ENCODE results near the gene PPP1R1C. TPM values are rescaled to one million over a fixed set of nuclear protein-coding genes. Genes with fewer than 3 reads are reported as not detected.

PPP1R1C gene
- polyA plus RNA-seq, 1 donor from 2014 or later, result not detected

DNA sequence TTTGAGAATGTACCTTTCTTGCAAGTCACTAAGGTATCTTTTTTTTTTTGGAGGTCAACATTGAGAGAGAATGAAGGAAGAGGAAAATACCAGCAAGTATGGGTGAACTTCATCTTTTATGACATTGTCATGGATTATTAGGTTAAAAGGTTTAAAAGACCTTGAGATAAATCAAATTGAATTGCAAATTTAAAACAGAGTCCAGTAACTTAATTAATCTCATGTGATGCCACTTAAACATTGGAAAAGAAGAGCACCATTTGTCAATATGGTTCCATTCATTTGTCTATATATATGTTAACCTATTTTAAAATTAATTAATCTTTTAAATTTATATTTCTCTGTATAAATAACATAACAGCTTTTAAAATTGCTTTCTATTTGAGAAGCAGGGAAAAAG is 83.8 kb downstream of the PPP1R1C start:
- Histone ChIP-seq H3K9me2 (ENCODE audit: insufficient read depth, low read length) (no peaks in the 10 kb centered on the region), H3K79me2 (replicated peaks; ENCODE audit: insufficient read depth, low read length) (no peaks in the 10 kb centered on the region), H3K9ac (ENCODE audit: low read length) (no peak overlapping the region), H4K20me1 (ENCODE audit: insufficient read depth) (no peaks in the 10 kb centered on the region), H3K9me3 (ENCODE audit: low read length) (no peaks in the 10 kb centered on the region), H3K4me3 (ENCODE audit: low read length) (no peak overlapping the region), H3F3A (ENCODE audit: insufficient read depth, low read length, poor library complexity, severe bottlenecking) (no peaks in the 10 kb centered on the region), H3K27ac (ENCODE audit: low read length) (no peak overlapping the region), H3K27me3 (ENCODE audit: insufficient read depth, low read depth, low read length) (no peaks in the 10 kb centered on the region), H2AFZ (ENCODE audit: low read depth, low read length) (no peak overlapping the region), H3K4me2 (ENCODE audit: low read length) (no peak overlapping the region), H3K36me3 (ENCODE audit: insufficient read depth, low read length) (no peaks in the 10 kb centered on the region)
- TF ChIP-seq EP300 (conservative IDR thresholded peaks at IDR 0.05; ENCODE audit: poor library complexity, severe bottlenecking), result no peak
- TF ChIP-seq MXI1 (conservative IDR thresholded peaks at IDR 0.05; ENCODE audit: poor library complexity, severe bottlenecking), result no peak
- TF ChIP-seq, protein P1, sequence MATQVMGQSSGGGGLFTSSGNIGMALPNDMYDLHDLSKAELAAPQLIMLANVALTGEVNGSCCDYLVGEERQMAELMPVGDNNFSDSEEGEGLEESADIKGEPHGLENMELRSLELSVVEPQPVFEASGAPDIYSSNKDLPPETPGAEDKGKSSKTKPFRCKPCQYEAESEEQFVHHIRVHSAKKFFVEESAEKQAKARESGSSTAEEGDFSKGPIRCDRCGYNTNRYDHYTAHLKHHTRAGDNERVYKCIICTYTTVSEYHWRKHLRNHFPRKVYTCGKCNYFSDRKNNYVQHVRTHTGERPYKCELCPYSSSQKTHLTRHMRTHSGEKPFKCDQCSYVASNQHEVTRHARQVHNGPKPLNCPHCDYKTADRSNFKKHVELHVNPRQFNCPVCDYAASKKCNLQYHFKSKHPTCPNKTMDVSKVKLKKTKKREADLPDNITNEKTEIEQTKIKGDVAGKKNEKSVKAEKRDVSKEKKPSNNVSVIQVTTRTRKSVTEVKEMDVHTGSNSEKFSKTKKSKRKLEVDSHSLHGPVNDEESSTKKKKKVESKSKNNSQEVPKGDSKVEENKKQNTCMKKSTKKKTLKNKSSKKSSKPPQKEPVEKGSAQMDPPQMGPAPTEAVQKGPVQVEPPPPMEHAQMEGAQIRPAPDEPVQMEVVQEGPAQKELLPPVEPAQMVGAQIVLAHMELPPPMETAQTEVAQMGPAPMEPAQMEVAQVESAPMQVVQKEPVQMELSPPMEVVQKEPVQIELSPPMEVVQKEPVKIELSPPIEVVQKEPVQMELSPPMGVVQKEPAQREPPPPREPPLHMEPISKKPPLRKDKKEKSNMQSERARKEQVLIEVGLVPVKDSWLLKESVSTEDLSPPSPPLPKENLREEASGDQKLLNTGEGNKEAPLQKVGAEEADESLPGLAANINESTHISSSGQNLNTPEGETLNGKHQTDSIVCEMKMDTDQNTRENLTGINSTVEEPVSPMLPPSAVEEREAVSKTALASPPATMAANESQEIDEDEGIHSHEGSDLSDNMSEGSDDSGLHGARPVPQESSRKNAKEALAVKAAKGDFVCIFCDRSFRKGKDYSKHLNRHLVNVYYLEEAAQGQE (IDR thresholded peaks at IDR 0.05; ENCODE audit: borderline replicate concordance), result no peak
- no peak for TF ChIP-seq EZH2 (IDR thresholded peaks at IDR 0.05; ENCODE audit: borderline replicate concordance, insufficient read depth, low read length, poor library complexity, severe bottlenecking)
- TF ChIP-seq SMC3 (conservative IDR thresholded peaks at IDR 0.05; ENCODE audit: poor library complexity), result no peak
- TF ChIP-seq, protein P2, sequence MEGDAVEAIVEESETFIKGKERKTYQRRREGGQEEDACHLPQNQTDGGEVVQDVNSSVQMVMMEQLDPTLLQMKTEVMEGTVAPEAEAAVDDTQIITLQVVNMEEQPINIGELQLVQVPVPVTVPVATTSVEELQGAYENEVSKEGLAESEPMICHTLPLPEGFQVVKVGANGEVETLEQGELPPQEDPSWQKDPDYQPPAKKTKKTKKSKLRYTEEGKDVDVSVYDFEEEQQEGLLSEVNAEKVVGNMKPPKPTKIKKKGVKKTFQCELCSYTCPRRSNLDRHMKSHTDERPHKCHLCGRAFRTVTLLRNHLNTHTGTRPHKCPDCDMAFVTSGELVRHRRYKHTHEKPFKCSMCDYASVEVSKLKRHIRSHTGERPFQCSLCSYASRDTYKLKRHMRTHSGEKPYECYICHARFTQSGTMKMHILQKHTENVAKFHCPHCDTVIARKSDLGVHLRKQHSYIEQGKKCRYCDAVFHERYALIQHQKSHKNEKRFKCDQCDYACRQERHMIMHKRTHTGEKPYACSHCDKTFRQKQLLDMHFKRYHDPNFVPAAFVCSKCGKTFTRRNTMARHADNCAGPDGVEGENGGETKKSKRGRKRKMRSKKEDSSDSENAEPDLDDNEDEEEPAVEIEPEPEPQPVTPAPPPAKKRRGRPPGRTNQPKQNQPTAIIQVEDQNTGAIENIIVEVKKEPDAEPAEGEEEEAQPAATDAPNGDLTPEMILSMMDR (IDR thresholded peaks at IDR 0.05; ENCODE audit: poor library complexity, severe bottlenecking), result no peak
- no peak for TF ChIP-seq RAD21 (conservative IDR thresholded peaks at IDR 0.05)
- TF ChIP-seq TAF1 (IDR thresholded peaks at IDR 0.05; ENCODE audit: low read depth), result no peak

DNA sequence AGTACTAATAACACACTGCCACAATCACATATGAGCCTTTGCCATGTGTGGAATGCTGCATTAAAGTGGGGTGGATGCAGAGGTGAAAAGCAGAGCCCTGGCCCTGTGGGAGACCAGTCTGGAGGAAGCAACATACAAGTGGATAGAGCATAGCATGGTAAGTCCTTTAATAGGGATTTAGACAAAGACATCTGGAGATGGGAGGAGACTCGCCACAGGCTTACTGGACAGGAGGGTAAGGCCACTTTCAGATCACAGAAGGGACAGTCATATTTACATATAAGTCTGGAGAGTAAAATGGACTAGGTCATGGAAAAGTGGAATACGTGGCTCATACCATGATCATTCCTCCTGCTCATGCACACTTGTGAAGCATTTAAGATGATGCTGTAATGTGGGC is 84.3 kb downstream of the PPP1R1C start:
- Histone ChIP-seq H3K4me2 (ENCODE audit: low read length) (no peak overlapping the region), H3K4me3 (ENCODE audit: low read length) (no peak overlapping the region), H3K36me3 (ENCODE audit: insufficient read depth, low read length) (no peaks in the 10 kb centered on the region), H3K9ac (ENCODE audit: low read length) (no peak overlapping the region), H3F3A (ENCODE audit: insufficient read depth, low read length, poor library complexity, severe bottlenecking) (no peaks in the 10 kb centered on the region), H3K27ac (ENCODE audit: low read length) (no peak overlapping the region), H3K79me2 (replicated peaks; ENCODE audit: insufficient read depth, low read length) (no peaks in the 10 kb centered on the region), H4K20me1 (ENCODE audit: insufficient read depth) (no peaks in the 10 kb centered on the region), H3K9me2 (ENCODE audit: insufficient read depth, low read length) (no peaks in the 10 kb centered on the region), H3K9me3 (ENCODE audit: low read length) (no peaks in the 10 kb centered on the region), H2AFZ (ENCODE audit: low read depth, low read length) (no peak overlapping the region), H3K27me3 (ENCODE audit: insufficient read depth, low read depth, low read length) (no peaks in the 10 kb centered on the region)
- TF ChIP-seq, protein P2 (IDR thresholded peaks at IDR 0.05; ENCODE audit: poor library complexity, severe bottlenecking), result no peak
- no peak for TF ChIP-seq POLR2AphosphoS5 (IDR thresholded peaks at IDR 0.05)
- no peak for TF ChIP-seq MXI1 (conservative IDR thresholded peaks at IDR 0.05; ENCODE audit: poor library complexity, severe bottlenecking)
- no peak for TF ChIP-seq TAF1 (IDR thresholded peaks at IDR 0.05; ENCODE audit: low read depth)
- TF ChIP-seq, protein P1 (IDR thresholded peaks at IDR 0.05; ENCODE audit: borderline replicate concordance), result no peak
- TF ChIP-seq SMC3 (conservative IDR thresholded peaks at IDR 0.05; ENCODE audit: poor library complexity), result no peak

Measured in neural cell (in vitro differentiated cells).